Endometrial microvascular endothelial cells (primary cell): ENCODE measurements around the gene TRIML2. TPM values are rescaled to one million over a fixed set of nuclear protein-coding genes. Genes with fewer than 3 reads are reported as not detected.

Experiments
- in situ Hi-C: cut with HindIII; loops from 2 replicates; pipeline ENCODE4 v1.10.0; 2017; ENCODE audit warnings: low sequenced_read_pairs, low pct_unique_long_range_greater_than_20kb; ENCODE audit errors: inconsistent ontology term
- total RNA-seq: library from RNA; depleted of rRNA; stranded (reverse); fragments of >200 nt; gene quantifications from one replicate; pipeline ENCODE4 v1.2.3, GENCODE V29; 2015; ENCODE audit errors: inconsistent ontology term

The TRIML2 gene
- total RNA-seq, result 64.1 TPM

- in situ Hi-C loops, result no loop called here
These were observed at the start of gene TRIML2 for GRCh38 chr4:188109157-188109755. Gene TRIML2 (minus strand): TSS chr4:188109603. CDS start chr4:188105368, 4,235 bp downstream.

GRCh38 chr4:188158336-188158735 lies 48.9 kb upstream of the TRIML2 start:
- in situ Hi-C loops, result no loop called here

GRCh38 chr4:188154668-188155405 lies 45.4 kb upstream of the TRIML2 start:
- in situ Hi-C loops, result no loop called here

DNA sequence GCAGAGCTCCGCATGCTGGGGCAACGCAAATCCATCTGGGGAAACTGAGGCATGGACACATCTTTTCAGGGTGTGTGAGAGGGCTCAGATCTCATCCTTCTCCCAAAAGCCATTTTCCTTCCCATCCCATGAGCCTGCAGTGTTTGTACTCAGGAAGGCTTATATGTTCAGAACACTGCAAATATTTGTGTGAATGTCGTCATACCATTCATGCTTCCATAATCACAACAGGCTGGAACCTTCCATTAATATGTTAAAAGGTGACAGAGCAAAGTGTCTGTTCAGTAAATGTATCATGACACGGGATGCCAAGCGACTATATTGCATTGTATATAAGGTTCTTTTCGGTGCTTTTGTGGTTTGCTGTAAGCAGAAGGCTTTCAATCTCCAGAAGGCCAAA lies 38.4 kb upstream of the TRIML2 start:
- in situ Hi-C loops, result no loop called here

DNA sequence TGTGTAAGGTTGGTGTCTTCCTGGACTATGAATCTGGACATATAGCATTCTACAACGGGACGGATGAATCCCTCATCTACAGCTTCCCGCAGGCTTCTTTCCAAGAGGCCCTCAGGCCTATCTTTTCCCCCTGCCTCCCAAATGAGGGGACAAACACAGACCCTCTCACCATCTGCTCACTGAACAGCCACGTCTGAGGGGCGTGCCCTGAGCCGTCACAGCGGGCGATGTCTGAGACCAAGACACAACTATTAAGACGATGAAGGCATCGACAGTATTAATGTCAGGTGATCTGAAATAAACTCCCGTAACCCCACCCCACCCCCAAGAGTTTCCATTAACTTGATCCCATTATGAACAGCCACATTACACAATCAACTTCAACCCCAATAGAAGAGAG lies 37.8 kb upstream of the TRIML2 start:
- in situ Hi-C loops, result no loop called here

DNA sequence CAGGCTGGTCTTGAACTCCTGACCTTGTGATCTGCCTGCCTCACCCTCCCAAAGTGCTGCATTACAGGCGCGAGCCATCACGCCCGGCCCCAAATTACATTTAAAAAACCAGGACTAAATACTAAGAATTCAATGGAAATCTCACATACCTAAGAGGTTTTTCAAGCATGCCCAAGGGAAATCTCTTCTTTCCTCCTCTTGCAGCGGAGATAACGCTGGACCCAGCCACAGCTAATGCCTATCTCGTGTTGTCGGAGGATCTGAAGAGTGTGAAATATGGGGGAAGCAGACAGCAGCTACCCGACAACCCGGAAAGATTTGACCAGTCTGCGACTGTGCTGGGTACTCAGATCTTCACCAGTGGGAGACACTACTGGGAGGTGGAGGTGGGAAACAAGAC lies 37.2 kb upstream of the TRIML2 start:
- in situ Hi-C loops, result no loop called here

DNA sequence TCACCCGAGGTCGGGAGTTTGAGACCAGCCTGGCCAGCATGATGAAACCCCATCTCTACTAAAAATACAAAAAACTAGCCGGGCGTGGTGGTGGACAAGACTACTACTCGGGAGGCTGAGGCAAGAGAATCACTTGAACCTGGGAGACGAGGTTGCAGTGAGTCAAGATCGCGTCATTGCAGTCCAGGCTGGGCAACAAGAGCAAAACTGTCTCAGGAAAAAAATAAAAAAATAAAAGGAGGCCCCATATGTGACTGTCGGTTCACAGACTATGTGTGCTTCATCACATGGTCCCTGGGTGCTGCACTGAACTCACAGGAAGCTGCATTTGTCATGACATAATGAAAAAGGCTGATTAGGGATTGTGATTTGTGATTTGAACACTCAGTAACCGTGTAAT lies 36.2 kb upstream of the TRIML2 start:
- in situ Hi-C loops, result no loop called here

DNA sequence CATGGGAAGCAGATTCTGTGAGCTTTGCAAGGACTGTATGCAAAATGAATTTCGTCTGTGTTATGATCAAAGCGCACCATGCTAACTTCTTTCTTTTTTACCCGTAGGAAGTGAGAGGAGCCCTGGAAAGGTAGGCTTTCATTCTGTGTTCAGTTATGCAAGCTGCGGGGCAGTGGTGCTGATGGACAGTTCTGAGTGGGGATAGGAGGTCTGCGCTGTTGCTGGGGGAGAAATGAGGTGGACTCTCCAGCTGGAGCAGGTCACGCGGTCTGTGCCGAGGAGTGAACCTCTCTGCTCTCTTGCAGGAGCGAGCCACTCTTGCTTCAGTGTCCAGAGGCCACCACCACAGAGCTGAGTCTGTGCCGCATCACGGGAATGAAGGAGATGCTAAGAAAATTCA lies 34.3 kb upstream of the TRIML2 start:
- in situ Hi-C loops, result no loop called here

GRCh38 chr4:188139671-188140070 lies 30.3 kb upstream of the TRIML2 start:
- in situ Hi-C loops, result no loop called here

GRCh38 chr4:188139141-188139540 lies 29.7 kb upstream of the TRIML2 start, which contains the start of gene TRIML1:
Gene TRIML1 (plus strand): TSS chr4:188139441. CDS start chr4:188139559, 118 bp downstream.
- in situ Hi-C loops, result no loop called here

DNA sequence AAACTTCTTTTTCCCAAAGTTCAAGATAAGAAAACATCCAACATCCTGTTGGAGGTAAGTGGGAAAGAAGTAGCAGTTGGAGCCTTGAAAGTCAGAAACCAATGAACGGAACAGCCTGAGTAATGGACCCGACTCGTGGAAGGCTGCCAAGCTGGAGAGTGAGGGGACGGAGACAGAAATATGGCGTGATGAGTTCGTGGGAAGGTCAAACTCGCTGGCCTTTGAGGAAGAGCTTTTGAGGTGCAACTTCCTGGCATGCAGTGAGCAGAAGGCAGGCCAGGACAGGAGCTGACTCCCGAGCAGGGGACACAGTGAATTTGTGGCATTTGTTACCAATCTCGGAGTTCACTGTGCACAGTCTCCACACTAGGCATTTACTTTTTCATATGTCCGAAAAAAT lies 28.8 kb upstream of the TRIML2 start:
- in situ Hi-C loops, result no loop called here

GRCh38 chr4:188132232-188132631 lies 22.8 kb upstream of the TRIML2 start:
- in situ Hi-C loops, result no loop called here

GRCh38 chr4:188130355-188130754 lies 21.0 kb upstream of the TRIML2 start:
- in situ Hi-C loops, result no loop called here

GRCh38 chr4:188127214-188127874 lies 17.9 kb upstream of the TRIML2 start:
- in situ Hi-C loops, result no loop called here

- in situ Hi-C loops, result no loop called here
These were observed 12.1 kb upstream of the TRIML2 start for GRCh38 chr4:188121530-188121929.

DNA sequence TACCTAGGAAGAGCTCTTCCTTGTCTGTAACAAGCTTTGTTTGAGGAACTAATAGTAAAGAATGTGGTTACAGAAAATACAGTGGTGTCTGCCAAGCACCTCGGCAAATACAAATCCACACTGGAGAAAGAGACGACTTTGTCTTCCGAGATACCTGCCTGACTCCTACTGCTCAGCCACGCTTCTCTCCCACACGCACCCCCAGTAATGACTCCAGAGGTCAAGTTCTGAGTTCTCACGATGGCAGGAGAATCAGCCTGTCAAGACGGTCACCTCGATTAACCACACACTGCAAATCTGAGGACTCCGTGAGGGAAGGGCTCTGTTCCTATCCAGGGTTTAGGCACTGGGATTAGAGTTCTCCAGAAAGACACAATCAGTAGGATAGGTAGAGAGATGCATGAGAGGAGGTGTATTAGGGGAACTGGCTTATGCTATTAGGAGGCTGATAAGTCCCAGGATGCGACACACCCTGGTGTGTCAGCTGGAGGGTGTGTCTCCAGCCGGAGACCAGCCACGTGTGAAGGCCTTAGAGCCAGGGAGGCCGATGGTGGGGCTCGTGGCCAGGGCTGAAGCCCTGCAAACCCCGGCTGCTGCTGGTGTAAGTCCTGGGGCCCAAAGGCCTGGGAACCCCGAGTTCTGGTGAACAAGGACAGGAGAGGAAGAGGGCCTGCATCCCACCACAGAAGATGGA lies 8.4 kb upstream of the TRIML2 start:
- in situ Hi-C loops, result no loop called here

GRCh38 chr4:188113156-188113555 lies 3.8 kb upstream of the TRIML2 start:
- in situ Hi-C loops, result no loop called here

GRCh38 chr4:188111955-188112354 lies 2.6 kb upstream of the TRIML2 start:
- in situ Hi-C loops, result no loop called here

DNA sequence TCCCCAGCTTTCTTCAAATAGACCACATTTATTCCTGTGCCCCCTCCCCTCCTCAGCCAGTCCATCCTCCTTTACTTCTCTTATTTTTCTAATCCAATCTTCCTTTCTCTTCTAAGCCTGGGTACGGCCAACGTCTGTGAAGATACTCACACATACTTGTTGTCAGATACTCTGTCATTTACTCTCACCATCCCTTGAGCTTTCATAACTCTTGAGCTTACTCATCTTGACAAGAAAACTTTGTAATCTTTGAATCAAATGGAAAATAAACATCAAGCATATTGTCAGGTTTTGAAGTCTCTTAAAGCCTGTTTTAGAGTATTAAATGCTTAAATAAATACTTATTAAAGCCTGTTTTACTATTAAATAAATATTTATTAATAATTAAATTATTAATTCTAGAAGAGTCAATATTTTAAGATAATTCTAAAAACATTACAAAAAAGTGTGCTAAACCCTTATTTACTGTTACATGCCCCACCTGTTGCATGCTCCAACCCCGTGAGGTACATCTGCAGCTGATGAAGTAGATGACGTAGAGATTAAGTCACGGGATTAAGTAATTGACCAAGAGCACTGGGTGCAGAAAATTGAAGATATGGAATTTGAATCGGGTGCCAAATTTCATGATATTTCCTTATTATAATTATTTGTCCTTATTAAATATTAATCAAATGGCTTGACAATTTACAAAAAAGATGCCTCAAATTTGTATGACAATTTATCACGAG lies 1.5 kb upstream of the TRIML2 start:
- in situ Hi-C loops, result no loop called here
